Measurements from ENCODE around the gene TMEM219. TPM values are rescaled to one million over a fixed set of nuclear protein-coding genes. Genes with fewer than 3 reads are reported as not detected.

TMEM219 gene
- total and polyA plus RNA-seq, 2 of the 8 experiments (the other 6 are each of a cell fraction or from before 2014, with no cell fraction given) = 60.2 to 116 TPM

GRCh38 chr16:29943846-29944799 lies 17.8 kb upstream of the TMEM219 start (continued):
- TF ChIP-seq RBBP5 (IDR thresholded peaks at IDR 0.05; ENCODE audit: borderline replicate concordance, low read depth, low read length) (0 out of 2 replicates have a peak, but pooled peaks have one; percentile 40), CHD1 (IDR thresholded peaks at IDR 0.05; ENCODE audit: low read depth, low read length) (no peak), POLR2AphosphoS5 (IDR thresholded peaks at IDR 0.05; ENCODE audit: low read depth, low read length) (no peak), BACH1 (IDR thresholded peaks at IDR 0.05; ENCODE audit: low read length) (no peak), SP2 (IDR thresholded peaks at IDR 0.05; ENCODE audit: low read length) (no peak), HDAC6 (IDR thresholded peaks at IDR 0.05; ENCODE audit: low read depth, low read length) (no peak), BRCA1 (IDR thresholded peaks at IDR 0.05; ENCODE audit: low read depth, low read length) (no peak), YY1 (IDR thresholded peaks at IDR 0.05; ENCODE audit: low read depth, low read length) (no peak), CREB1 (IDR thresholded peaks at IDR 0.05) (no peak), NANOG (IDR thresholded peaks at IDR 0.05; ENCODE audit: insufficient read depth, low read depth, low read length, poor library complexity, severe bottlenecking) (no peak), GABPA (IDR thresholded peaks at IDR 0.05; ENCODE audit: borderline replicate concordance, insufficient read depth, low read length) (no peak), HDAC2 (IDR thresholded peaks at IDR 0.05; ENCODE audit: borderline replicate concordance in 1 of 2, low read depth in 2 of 2, low read length in 2 of 2) (no peak), CHD2 (IDR thresholded peaks at IDR 0.05; ENCODE audit: low read length) (no peak), GTF2F1 (IDR thresholded peaks at IDR 0.05; ENCODE audit: borderline replicate concordance, low read depth, low read length) (no peak), POU5F1 (IDR thresholded peaks at IDR 0.05; ENCODE audit: low read depth, low read length) (no peak), KDM4A (IDR thresholded peaks at IDR 0.05; ENCODE audit: low read depth, low read length, severe bottlenecking) (no peak), TEAD4 (IDR thresholded peaks at IDR 0.05; ENCODE audit: low read depth, low read length) (peak; percentile 82), SIRT6 (IDR thresholded peaks at IDR 0.05; ENCODE audit: low read length) (no peak), ASH2L (IDR thresholded peaks at IDR 0.05; ENCODE audit: low read length) (peak; percentile 63), PHF8 (conservative IDR thresholded peaks at IDR 0.05; ENCODE audit: low read depth, low read length) (no peak)
- TF ChIP-seq, protein P1, sequence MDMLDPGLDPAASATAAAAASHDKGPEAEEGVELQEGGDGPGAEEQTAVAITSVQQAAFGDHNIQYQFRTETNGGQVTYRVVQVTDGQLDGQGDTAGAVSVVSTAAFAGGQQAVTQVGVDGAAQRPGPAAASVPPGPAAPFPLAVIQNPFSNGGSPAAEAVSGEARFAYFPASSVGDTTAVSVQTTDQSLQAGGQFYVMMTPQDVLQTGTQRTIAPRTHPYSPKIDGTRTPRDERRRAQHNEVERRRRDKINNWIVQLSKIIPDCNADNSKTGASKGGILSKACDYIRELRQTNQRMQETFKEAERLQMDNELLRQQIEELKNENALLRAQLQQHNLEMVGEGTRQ (IDR thresholded peaks at IDR 0.05; ENCODE audit: low read length) = no peak

Measured in H1 (cell line).